ENCODE data around the gene PAK5.
"Not testable (repeated sequence)": the region's sequence is repeated elsewhere in the genome, so short reads cannot be mapped to it uniquely, and the experiment has no call there.

The PAK5 gene

GRCh38 chr20:9668381-9668780 is 170.5 kb downstream of the PAK5 start:
- no peak for TF ChIP-seq CTCF (IDR thresholded peaks at IDR 0.05; ENCODE audit: low read depth, low read length, missing control alignments)
- DNase-seq (ENCODE audit: low read depth), result no peak
- in situ Hi-C loops (cut with HindIII; ENCODE audit: low sequenced_read_pairs), result no loop called here
- H3K4me3 ChIP-seq (ENCODE audit: low read depth, low read length), result no peak overlapping the region

GRCh38 chr20:9663423-9663822 is 175.5 kb downstream of the PAK5 start:
- no peak overlapping the region for H3K4me3 ChIP-seq (ENCODE audit: low read depth, low read length)
- DNase-seq (ENCODE audit: low read depth), result no peak
- in situ Hi-C loops (cut with HindIII; ENCODE audit: low sequenced_read_pairs), result no loop called here
- TF ChIP-seq CTCF (IDR thresholded peaks at IDR 0.05; ENCODE audit: low read depth, low read length, missing control alignments), result no peak

GRCh38 chr20:9660236-9660868 is 178.5 kb downstream of the PAK5 start:
- in situ Hi-C loops (cut with HindIII; ENCODE audit: low sequenced_read_pairs), result no loop called here
- peak; percentile 11 for DNase-seq (ENCODE audit: low read depth)
- TF ChIP-seq CTCF (IDR thresholded peaks at IDR 0.05; ENCODE audit: low read depth, low read length, missing control alignments), result no peak
- H3K4me3 ChIP-seq (ENCODE audit: low read depth, low read length), result no peak overlapping the region

- no peak for DNase-seq (ENCODE audit: low read depth)
- H3K4me3 ChIP-seq (ENCODE audit: low read depth, low read length), result no peak overlapping the region
- in situ Hi-C loops (cut with HindIII; ENCODE audit: low sequenced_read_pairs), result no loop called here
- TF ChIP-seq CTCF (IDR thresholded peaks at IDR 0.05; ENCODE audit: low read depth, low read length, missing control alignments), result no peak
Observed at GRCh38 chr20:9647741-9648140, 191.1 kb downstream of the PAK5 start.

- TF ChIP-seq CTCF (IDR thresholded peaks at IDR 0.05; ENCODE audit: low read depth, low read length, missing control alignments), result no peak
- DNase-seq (ENCODE audit: low read depth), result no peak
- in situ Hi-C loops (cut with HindIII; ENCODE audit: low sequenced_read_pairs), result no loop called here
Observed at GRCh38 chr20:9646375-9646774, 192.5 kb downstream of the PAK5 start.

GRCh38 chr20:9642882-9643281 is 196.0 kb downstream of the PAK5 start:
- in situ Hi-C loops (cut with HindIII; ENCODE audit: low sequenced_read_pairs), result no loop called here
- H3K4me3 ChIP-seq (ENCODE audit: low read depth, low read length), result no peak overlapping the region
- no peak for DNase-seq (ENCODE audit: low read depth)
- TF ChIP-seq CTCF (IDR thresholded peaks at IDR 0.05; ENCODE audit: low read depth, low read length, missing control alignments), result no peak

More at GRCh38 chr20:9646375-9646774, 192.5 kb downstream of the PAK5 start:
- H3K4me3 ChIP-seq (ENCODE audit: low read depth, low read length), result no peak overlapping the region

GRCh38 chr20:9641499-9642000 is 197.3 kb downstream of the PAK5 start:
- in situ Hi-C loops (cut with HindIII; ENCODE audit: low sequenced_read_pairs), result not testable (repeated sequence)

More at GRCh38 chr20:9641499-9642000, 197.3 kb downstream of the PAK5 start:
- not testable (repeated sequence) for DNase-seq (ENCODE audit: low read depth); H3K4me3 ChIP-seq (ENCODE audit: low read depth, low read length)
